HG02981 (cell line): ENCODE data around the gene LTV1.
"Not testable (repeated sequence)": the region's sequence is repeated elsewhere in the genome, so short reads cannot be mapped to it uniquely, and the experiment has no call there.

Source experiments
- ATAC-seq: cut with Tn5 transposase; IDR thresholded peaks from one replicate; pipeline ENCODE4 v1.9.1; 2021; ENCODE audit warnings: mild to moderate bottlenecking, moderate library complexity; ENCODE audit not compliant: unreplicated experiment

LTV1 gene, protein sequence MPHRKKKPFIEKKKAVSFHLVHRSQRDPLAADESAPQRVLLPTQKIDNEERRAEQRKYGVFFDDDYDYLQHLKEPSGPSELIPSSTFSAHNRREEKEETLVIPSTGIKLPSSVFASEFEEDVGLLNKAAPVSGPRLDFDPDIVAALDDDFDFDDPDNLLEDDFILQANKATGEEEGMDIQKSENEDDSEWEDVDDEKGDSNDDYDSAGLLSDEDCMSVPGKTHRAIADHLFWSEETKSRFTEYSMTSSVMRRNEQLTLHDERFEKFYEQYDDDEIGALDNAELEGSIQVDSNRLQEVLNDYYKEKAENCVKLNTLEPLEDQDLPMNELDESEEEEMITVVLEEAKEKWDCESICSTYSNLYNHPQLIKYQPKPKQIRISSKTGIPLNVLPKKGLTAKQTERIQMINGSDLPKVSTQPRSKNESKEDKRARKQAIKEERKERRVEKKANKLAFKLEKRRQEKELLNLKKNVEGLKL

DNA sequence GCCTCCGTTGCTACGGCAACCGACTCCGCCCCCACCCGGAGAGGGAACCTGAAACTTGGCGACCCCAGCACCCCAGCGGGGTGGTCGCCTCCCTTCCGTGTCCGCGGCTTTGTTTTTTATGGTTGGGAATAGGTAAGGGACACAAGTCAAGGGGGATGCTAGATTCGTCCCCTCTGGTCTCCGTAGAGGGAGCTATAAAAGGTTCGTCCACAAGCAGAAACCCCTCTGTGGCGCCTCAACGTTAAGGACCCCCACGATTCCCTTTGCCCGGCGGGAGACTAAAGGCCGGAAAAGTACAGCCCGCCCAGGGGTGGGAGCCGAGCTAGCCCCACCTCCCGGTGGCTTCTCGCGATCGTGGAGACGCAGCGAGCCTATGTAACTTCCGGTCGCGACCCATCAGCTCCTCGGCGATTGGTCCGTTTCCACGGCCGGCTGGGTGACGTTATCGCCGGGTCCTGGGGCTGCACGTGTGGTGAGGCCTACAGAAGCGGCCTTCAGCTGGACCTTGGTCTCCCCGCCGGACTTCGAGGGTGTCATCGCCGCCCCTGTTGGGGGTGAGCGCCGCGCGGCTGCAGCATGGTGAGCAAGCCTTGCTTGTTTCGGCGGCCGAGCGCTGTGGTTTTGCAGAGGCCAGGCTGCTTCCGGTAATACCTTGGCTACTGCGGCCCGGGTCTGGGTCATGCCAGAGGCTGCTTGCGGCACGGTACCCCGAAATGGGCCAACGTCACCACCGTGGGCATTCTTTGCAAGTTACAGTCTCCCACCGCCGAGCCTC, at the start of gene LTV1:
LTV1 (plus strand) TSS at position 437 of the 775 bp plus-strand sequence; CDS start at position 577, 140 bp downstream.
- peak; percentile 99 for ATAC-seq

DNA sequence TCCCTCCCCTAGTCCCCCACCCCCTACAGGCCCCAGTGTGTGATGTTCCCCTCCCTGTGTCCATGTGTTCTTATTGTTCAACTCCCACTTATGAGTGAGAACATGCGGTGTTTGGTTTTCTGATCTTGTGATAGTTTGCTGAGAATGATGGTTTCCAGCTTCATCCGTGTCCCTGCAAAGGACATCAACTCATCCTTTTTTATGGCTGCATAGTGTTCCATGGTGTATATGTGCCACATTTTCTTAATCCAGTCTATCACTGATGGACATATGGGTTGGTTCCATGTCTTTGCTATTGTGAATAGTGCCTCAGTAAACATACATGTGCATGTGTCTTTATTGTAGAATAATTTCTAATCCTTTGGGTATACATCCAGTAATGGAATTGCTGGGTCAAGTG, 46.6 kb upstream of the LTV1 start:
- not testable (repeated sequence) for ATAC-seq

DNA sequence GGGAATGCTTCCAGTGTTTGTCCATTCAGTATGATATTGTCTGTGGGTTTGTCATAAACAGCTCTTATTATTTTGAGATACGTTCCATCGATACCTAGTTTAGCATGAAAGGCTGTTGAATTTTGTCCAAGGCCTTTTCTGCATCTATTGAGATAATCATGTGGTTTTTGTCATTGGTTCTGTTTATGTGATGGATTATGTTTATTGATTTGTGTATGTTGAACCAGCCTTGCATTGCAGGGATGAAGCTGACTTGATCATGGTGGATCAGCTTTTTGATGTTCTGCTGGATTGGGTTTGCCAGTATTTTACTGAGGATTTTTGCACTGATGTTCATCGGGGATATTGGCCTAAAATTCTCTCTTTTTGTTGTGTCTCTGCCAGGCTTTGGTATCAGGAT, 44.7 kb upstream of the LTV1 start:
- not testable (repeated sequence) for ATAC-seq

DNA sequence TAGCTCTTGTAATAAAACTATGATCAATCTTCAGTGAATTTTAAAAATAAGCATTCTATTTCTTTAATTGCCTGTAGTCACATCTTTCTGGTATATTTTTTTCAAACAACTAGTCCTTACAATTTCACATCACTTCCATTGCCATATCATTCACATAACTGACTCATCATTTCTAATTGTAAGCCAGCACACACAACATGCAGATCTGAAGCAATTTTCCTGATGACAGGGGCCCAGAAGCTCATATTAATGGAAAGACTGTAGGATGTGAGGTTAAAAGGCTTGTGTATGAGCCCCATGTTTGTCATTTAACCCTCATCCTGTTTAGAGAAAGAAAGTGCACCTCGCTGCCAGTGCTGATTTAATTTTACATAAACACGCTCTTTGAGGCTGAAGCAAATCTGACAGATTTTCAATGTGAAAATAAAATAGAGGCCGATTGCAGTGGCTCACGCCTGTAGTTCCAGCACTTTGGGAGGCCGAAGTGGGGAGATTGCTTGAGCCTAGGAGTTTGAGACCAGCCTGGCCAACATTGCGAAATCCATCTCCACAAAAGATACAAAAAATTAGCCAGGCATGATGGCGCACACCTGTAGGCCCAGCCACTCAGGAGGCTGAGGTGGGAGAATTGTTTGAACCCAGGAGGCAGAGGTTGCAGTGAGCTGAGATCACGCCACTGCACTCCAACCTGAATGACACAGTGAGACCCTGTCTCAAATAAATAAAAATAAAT, 40.1 kb upstream of the LTV1 start:
- ATAC-seq, result no peak

DNA sequence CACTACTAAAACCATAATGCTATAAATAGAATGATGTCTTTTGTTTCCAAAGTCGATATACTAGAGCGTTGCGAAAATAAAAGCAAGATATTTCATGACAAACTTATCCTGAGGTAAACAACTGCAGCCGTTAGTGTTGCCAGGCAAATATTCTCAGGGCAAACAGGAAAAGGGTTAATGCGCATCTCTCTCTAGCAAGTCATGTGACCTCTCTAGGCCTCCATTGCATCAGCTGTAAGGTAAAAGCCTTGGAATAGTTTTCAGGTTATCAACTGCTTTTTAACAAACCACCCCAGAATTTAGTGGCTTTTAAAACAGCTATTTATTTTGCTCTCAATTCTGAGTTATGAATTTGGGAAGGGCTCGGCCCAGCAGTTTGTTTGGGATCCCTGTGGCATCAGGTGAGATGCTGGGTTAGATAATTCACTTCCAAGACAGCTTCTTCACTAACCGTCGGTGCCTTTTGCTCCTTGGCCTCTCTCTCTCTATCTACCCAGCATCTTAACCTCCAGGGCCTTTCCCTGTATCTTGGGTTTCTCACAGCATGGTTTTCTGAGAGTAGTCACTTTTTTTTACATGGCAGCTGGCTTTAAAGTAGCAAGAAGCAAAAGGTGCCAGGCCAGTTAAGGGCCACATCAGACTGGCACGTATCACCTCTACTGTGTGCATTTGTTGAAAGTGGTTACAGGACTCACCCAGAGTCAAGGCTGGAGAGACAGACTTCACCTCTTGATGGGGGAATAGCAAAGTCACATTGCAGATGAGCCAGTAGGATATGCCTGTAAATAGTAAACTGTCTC, 39.2 kb upstream of the LTV1 start:
- ATAC-seq, result no peak

DNA sequence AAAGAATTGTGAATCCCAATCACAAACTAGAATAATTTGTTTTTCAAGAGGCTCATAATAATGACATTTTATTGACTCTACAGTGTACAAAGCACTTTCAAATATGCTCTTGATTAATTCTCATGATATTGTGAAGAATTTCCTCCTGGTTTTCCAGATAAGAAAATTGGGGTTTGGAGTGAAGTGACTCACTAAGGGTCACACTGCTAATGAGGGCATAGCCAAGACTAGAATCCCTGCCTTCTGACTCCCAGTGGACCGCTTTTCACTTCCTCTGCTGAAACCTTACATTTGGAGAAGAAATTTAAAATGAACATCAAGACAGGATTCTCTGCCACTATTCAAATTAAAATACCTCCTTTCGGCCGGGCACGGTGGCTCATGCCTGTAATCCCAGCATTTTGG, 38.3 kb upstream of the LTV1 start:
- no peak for ATAC-seq

DNA sequence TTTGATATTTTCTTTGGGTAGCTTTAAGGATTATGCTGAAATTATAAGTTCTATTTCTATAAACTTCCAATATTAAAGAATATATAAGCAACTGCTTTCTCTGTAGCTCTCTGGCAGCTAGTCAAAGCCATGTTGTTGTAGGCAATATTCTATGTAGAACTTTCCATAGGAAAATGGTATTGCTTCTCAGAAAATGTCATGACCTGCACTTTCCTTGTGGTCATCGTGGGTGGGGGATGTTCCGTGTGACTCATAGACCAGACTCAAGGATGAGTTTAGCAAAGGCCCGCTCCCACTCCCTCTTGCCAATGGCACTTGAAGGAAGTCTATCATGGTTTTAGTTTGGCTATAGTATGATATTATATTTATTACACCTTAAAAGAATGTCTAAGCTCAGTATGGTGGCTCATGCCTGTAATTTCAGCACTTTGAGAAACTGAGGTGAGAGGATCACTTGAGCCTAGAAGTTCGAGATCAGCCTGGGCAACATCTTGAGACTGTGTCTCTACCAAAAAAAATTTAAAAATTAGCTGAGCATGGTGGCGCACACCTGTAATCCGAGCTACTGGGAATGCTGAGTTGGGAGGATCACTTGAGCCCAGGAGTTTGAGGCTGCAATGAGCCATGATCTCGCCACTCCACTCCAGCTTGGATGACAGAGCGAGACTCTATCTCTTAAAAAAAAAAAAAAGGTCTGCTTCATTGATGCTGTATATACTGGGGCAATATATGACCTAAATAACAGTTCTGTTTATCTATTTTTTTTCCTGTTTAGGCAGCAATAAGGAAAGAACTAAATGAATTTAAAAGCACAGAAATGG, 36.6 kb upstream of the LTV1 start:
- ATAC-seq, result no peak

DNA sequence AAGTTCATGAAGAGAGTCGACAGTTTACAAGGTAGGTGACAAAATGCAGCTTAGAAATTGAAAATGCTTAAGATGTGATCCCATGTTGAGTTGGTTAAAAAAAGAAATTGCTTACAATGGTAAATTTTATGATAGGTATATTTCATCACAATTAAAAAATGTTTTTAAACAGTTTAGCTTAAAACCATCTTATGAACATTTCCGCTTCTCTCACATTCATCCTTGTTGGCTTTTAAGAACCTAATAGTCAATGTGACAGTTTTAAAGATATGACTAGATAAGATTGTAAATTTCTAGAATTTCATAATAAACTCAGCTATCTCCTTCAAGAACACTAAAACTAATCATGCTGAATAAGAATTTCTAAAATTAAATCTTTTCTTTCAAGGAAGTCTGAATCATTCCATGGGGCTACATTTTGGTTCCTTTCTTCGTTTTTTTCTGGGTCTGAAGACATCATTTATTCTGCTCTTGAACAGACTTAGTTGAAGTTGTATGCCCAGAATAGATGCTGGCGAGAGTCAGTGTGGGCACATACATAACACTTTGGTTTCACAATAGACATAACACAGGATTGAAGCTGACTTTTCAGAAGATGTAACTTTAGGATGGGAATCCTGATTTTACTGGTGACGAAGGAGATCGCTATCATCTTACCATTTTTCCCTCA, 35.9 kb upstream of the LTV1 start:
- ATAC-seq, result no peak

DNA sequence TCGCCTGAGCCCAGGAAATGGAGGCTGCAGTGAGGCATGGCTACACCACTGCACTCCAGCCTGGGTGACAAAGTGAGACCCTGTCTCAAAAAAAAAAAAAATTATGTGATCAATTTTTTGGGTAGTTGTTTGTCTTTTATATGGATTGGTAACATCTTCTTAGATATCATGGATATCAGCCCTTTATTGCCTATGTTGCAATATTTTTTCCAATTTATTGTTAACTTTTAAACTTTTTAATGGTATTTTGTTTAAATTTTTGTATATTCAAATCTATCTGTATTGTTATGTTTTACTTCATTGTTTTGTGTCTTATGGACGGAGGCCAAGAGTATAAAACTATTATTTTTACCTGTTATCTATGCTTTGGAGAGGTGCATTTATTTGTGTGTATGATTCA, 32.4 kb upstream of the LTV1 start:
- ATAC-seq, result no peak

DNA sequence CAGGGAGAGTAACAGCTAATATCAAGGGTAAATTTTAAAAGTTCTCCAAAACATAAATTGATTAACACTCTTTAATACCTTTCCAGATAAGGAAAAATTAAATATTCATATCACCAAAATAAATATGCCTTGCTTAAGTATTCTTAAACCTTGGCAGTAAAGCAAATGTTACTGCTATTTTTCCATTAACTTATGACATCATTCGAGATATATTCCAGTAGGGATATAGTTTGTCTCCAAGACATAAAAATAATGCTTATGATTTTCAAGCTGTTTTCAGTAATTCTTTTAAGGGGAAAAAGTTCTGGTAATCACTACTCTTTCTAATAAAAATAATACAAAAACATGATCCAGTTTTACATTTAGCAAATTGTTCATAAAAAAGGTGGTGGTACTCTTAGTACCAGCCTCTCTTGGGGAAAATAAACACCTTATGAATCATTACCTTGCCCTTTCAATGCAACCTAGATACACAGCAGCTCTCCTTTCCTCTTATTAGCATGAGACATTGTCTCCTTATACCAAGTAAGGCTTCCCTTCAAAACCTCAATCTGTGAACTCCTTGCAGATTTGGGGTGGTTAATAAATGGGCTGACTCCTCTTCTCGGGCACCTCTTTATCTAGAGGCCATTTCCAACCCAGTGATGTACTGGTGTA, 31.5 kb upstream of the LTV1 start:
- no peak for ATAC-seq

DNA sequence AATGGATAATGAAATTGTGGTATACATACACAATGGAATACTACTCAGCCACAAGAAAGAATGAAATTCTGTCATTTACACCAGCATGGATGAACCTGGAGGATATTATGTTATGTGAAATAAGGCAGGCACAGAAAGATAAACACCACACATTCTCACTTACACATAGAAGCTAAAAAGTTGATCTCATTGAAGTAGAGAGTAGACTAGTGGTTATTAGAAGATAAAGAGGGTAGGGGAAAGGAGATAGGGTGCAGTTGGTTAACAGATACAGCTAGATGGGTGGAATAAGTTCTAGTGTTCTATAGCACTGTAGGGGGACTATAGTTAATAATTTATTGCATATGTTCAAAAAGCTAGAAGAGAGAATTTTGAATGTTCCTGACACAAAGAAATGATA, 25.5 kb upstream of the LTV1 start:
- ATAC-seq, result no peak

DNA sequence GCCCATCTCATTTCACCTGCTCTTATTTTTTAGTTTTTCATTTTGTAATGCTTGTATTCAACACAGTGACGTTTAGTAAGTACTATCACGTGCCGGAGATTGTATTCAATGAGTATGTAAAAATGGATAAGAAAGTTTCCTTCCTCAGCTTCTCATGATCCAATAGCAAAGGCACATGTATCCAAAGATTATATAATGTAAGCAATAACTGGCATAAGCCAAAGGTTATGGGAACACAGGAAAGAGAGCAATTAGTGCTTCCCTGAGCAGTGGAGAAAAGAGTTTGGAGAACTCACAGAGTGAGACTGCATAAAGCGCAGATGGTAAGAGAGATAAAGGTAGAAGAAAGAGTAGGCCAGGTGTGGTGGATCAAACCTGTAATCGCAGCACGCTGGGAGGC, 21.8 kb upstream of the LTV1 start:
- no peak for ATAC-seq

DNA sequence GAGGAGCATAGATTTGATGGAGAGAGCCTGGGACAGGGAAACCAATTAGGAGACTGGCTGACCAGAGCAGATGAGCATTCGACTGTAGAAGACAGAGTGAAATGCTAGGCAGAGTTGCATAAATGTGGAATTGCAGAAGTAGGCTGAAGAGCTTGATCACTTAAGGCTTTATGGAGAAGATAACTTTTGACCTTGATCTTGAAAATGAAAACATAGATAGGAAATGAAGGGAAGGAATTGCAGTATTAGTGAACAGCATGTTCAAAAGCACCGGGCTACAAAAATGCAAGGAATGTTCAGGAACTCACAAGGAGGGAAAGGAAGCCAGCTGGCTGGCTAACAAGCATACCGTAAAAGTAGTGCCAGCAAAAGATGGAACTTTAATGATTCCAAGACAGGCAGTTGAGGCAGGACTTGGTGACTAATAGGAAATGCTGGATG, 20.5 kb upstream of the LTV1 start:
- no peak for ATAC-seq

DNA sequence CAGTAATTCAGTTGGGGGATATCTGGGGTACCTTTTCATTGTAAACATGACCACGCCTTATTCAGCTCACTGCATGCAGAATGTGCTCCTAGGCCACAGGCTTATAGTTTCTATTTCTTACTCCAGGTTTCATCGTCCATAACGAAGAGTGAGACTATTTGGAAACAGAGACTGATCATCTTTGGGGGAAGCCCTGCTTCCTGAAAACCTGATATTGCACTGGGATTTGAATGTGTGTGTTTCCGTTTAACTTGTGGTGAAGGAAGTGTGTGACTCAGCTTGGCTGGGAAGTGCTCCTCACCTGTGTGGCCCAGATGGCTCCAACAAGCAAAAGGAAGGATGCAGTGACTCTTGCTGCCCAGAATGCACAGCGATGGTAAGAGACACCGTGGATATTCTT, 19.6 kb upstream of the LTV1 start:
- no peak for ATAC-seq

DNA sequence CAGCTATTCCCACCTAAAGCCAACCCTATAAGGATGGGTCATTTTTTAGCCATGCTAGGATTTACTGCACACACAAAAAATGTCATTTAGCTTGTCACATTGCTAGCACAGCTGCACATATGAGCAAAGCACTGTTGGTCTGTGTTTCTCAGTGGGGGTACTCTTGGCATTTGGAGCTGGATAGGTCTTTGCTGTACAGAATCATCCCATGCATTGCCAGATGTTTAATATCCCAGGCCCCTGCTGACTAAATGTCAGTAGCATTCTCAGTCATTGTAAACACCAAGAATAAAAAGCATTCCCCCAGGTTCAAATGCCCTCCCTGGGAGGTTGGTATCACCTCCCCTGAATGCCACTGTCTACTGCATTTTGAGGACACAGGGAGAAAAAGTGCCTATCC, 14.6 kb upstream of the LTV1 start:
- ATAC-seq, result no peak

DNA sequence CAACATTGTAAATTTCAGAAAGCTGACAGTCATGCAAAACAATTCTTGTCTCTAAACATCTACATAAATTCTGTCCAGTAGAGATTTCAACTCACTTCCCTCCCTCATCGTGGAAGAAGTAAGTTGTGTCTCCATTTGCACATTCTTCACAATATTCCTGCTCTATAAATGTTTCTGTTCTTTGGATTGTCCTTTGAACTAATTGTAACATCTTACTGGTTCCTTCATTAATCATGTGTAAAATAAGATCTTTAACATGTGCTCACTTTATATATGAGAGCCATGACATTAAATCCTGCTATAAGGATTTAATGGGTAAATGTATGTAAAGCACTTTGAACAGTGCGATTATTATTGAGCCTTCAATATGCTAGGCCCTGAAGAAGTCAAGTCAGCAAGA, 7.0 kb upstream of the LTV1 start:
- no peak for ATAC-seq

DNA sequence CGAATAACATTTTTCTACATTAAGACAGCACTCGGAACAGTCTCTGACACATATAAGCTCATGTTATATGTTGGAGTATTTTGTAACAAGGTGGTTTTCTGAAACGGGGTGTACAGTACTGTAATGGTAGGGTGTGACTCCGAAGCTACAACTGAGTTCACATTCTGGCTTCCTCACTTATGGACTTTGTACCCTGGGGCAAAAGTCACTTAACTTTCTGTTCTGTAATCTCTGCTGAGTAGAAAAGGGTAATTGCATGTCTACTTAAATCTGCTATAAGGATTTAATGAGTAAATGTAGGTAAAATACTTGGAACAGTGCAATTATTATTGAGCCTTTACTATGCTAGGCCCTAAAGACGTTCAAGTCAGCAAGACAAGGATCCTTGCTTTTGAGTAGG, 4.7 kb upstream of the LTV1 start:
- ATAC-seq, result no peak

DNA sequence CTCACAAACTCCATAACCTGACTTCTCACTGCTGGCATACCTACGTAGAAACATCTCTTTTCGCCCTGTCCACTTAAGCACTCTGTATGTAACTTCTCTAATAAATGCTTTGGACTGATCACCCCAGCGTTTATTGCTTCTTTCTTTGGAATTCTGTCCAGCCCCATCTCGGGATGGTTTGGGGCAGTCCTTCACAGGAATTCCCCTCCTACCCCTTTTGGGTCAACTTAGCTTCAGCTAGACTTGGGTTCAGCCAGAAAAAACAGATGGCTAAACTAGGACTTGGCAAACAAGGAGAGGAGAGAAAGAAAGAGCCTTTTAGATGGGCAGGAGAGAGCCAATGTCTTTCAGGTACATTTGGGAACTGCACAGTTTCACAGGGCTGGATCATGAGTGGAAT, 3.9 kb upstream of the LTV1 start:
- ATAC-seq, result no peak
